Gastroesophageal sphincter (tissue), 4 donors: ENCODE measurements around the gene HOXA4. TPM values are rescaled to one million over a fixed set of nuclear protein-coding genes. Genes with fewer than 3 reads are reported as not detected.
A peak's percentile ranks its signal among the peaks of the same experiment; 100 is the strongest.

Source experiments
- ATAC-seq: fragments of 150-250 bp; one replicate; pipeline ENCODE4 v1.9.1; 2016; ENCODE audit warnings: mild to moderate bottlenecking, moderate library complexity
- H3K27ac ChIP-seq, 4 donors: fragments of 200-600 bp; sonication (generic) in 3 of 4; 1 replicate in 3 of 4; 2 replicates in 1 of 4; pipeline ENCODE4 v1.5.1; 2016 to 2019
- H3K27me3 ChIP-seq: fragments of 200-600 bp; sonication (generic); one replicate; pipeline ENCODE4 v1.5.1; 2019
- H3K36me3 ChIP-seq, 2 donors: fragments of 200-600 bp; sonication (generic); one replicate each; pipeline ENCODE4 v1.5.1; 2019; ENCODE audit warnings: control low read depth in 1 of 2
- H3K4me1 ChIP-seq, 3 donors: fragments of 200-600 bp; sonication (generic); 1 replicate in 2 of 3; 2 replicates in 1 of 3; pipeline ENCODE4 v1.5.1; 2016 to 2019; ENCODE audit warnings: control low read depth in 2 of 3
- H3K4me3 ChIP-seq, 2 donors: fragments of 200-600 bp; sonication (generic); one replicate each; pipeline ENCODE4 v1.5.1; 2019; ENCODE audit warnings: mild to moderate bottlenecking in 1 of 2, moderate library complexity in 1 of 2
- H3K9me3 ChIP-seq, 3 donors: fragments of 200-600 bp; sonication (generic); one replicate each; pipeline ENCODE4 v1.5.1; 2017 to 2019; ENCODE audit warnings: control low read depth in 2 of 3
- EP300 ChIP-seq: sonication (generic); formaldehyde crosslinking; IDR thresholded peaks from one replicate; pipeline ENCODE4 v1.6.1; 2017; ENCODE audit warnings: antibody characterized with exemption, mild to moderate bottlenecking
- POLR2A ChIP-seq, 2 donors: fragments of 450-650 bp; IDR thresholded peaks; one replicate each; pipeline ENCODE4 v1.6.1; 2017; ENCODE audit warnings: antibody characterized with exemption in 2 of 2, mild to moderate bottlenecking in 2 of 2, moderate library complexity in 1 of 2
- POLR2AphosphoS5 ChIP-seq: sonication (generic); formaldehyde crosslinking; IDR thresholded peaks from one replicate; pipeline ENCODE4 v1.6.1; 2017; ENCODE audit warnings: antibody characterized with exemption
- WGBS, 2 donors: methylation state at CpG; one replicate each; pipeline ENCODE4 v1.1.5; 2018; ENCODE audit warnings: low coverage in 1 of 2; 5-methylcytosine and 5-hydroxymethylcytosine counted together
- total RNA-seq, 4 donors: library from RNA; depleted of rRNA; stranded (reverse); fragments of >200 nt; gene quantifications; one replicate each; pipeline ENCODE4 v1.1.0, GENCODE V29; 2016
- TF ChIP-seq, protein P1 (sequence below), 4 experiments: fragments of 200-600 bp in 2 of 4; fragments of 450-650 bp in 2 of 4; sonication (generic) in 1 of 4; IDR thresholded peaks; one replicate each; pipeline ENCODE4 v1.5.1; 2017 to 2019; ENCODE audit warnings: antibody characterized with exemption in 4 of 4, mild to moderate bottlenecking in 2 of 4, moderate library complexity in 2 of 4

The HOXA4 gene
- total RNA-seq, 4 donors from 2014 or later = 8.6 to 20.2 (median 15.3) TPM

DNA sequence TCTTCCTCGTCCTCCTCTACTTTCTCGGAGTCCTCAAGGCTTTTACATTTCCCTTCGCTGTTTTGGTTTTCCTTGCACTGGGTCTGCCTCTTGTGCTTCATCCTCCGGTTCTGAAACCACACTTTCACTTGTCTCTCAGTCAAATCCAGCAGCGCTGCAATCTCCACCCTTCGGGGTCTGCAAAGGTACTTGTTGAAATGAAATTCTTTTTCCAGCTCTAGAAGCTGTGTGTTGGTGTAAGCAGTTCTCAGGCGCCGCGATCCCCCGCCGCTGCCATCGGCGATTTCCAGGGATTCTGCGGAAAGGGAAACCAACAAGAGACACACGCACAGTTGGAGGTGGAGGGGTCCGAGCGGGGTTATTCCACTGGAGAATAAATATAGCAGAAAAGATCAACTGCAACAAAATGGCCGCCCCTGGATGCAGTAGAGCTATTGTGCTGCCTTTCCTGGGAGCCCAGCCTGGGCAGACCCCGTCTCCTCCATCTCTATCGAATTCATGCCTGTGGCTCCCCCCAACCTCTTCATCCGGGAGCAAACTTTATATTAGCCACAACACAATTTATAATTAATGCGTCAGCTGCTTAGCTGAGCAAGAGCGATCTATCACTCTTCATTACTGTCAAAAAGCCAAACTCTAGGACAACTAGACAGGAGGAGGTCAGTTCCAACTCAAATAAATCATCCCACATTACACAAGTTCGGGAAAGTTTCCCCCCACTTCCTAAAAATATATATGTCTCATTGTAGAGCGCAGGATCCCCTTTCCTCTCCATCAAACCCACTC is 29.2 kb downstream of the HOXA4 start:
- WGBS, 2 donors = 0 to 6% methylated on average over 10 to 15 of the region's 25 CpGs
- ATAC-seq = no peak

DNA sequence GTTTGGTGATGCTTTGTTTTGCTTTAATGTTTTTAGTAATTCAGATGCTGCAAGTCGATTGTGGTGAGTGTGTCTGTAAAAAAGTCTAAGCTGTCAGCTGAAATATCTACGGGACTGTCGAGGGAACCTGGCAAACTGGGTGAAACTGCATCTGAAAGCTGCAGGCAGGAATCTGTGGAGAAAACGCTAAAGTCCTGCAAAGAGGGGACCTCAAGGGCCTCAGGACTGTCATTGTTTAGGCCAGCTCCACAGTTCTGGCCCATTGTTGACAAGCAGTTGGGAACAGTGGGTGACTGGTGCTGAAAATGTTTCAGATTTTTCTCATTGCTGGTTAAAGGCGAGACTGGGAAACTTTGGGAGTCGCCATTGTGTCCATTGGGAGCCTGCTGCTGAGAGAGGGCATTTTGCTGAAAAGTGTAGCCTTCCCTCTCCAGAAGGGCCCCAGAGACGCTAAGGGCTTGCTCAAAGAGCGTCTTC is 29.8 kb downstream of the HOXA4 start:
- Histone ChIP-seq H3K27ac (peak overlapping the region; percentile 94 to 99 (median 98)), H3K27me3 (no peaks in the 10 kb centered on the region), H3K36me3 (no peaks in the 10 kb centered on the region), H3K9me3 (no peaks in the 10 kb centered on the region), H3K4me1 (peaks cover 0 to 56% (median 4%) of the 10 kb centered on the region in 3 donors), H3K4me3 (peak overlapping the region; percentile 48 to 96)
- no peak for ATAC-seq
- TF ChIP-seq, protein P1, sequence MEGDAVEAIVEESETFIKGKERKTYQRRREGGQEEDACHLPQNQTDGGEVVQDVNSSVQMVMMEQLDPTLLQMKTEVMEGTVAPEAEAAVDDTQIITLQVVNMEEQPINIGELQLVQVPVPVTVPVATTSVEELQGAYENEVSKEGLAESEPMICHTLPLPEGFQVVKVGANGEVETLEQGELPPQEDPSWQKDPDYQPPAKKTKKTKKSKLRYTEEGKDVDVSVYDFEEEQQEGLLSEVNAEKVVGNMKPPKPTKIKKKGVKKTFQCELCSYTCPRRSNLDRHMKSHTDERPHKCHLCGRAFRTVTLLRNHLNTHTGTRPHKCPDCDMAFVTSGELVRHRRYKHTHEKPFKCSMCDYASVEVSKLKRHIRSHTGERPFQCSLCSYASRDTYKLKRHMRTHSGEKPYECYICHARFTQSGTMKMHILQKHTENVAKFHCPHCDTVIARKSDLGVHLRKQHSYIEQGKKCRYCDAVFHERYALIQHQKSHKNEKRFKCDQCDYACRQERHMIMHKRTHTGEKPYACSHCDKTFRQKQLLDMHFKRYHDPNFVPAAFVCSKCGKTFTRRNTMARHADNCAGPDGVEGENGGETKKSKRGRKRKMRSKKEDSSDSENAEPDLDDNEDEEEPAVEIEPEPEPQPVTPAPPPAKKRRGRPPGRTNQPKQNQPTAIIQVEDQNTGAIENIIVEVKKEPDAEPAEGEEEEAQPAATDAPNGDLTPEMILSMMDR (IDR thresholded peaks at IDR 0.05) = no peak
- TF ChIP-seq POLR2AphosphoS5 (no peak), POLR2A (IDR thresholded peaks at IDR 0.05) (peak in 1 of 2 donors; percentile 4)
- 6 to 7% methylated on average over 8 of the region's 8 CpGs for WGBS, 2 donors

More for the DNA sequence above, 29.2 kb downstream of the HOXA4 start:
- H3K27ac ChIP-seq = peak overlapping the region; percentile 94 to 99 (median 98)
- TF ChIP-seq POLR2AphosphoS5 = peak; percentile 76
- TF ChIP-seq EP300 = no peak
- TF ChIP-seq POLR2A (IDR thresholded peaks at IDR 0.05) = peak in 1 of 2 donors; percentile 4
- no peaks in the 10 kb centered on the region for H3K9me3 ChIP-seq
- peaks cover 0 to 62% (median 4%) of the 10 kb centered on the region in 3 donors for H3K4me1 ChIP-seq
- H3K4me3 ChIP-seq = peak overlapping the region; percentile 48 to 96
- H3K36me3 ChIP-seq = no peaks in the 10 kb centered on the region
- H3K27me3 ChIP-seq = no peaks in the 10 kb centered on the region

DNA sequence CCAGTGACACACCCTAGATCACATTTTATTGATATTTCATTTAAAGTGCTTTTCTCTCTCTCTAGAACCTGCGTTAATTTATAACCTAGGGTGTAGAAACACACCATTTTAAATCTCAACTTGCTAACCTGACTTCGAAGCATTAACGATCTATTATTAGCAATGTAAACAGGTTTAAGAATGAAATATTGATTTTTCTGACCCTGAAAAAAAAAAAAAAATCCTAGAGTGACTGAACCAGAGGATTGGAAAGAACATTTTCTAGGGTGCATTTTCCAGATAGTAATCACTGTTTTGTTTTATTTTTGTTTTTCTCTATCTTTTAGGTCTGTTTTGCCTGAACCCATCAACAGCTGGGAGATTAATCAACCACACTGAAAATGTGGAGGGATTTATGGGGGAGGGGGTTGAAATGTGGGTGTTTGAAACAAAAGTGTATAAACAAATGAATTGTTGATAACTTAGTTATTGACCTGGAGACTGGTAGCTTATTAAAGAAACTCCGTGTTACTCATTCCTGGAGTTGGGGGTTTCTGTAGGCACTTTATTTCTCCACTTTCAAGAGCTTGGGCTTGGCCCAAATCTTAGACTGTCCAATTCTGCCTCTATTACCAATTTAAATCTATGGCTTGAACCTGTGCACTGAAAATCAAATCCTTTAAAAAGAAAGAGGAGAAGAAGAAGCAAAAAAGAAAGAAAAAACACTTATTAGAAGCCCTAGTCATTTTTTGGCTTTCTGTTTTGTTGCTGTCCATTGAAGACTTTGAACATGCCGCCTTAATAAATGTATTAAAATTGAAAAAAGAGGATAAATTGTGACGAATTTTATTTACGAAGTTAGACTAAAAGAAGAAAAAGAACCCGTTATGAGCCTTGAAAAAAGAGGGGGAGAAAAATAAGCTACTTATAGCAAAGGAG is 30.8 kb downstream of the HOXA4 start:
- no peak for ATAC-seq
- WGBS, 2 donors = 18 to 26% methylated on average over 8 of the region's 8 CpGs
- peak overlapping the region; percentile 93 to 99 (median 96) for H3K27ac ChIP-seq
- H3K4me1 ChIP-seq = peaks cover 0 to 55% (median 4%) of the 10 kb centered on the region in 3 donors
- no peaks in the 10 kb centered on the region for H3K9me3 ChIP-seq
- TF ChIP-seq POLR2AphosphoS5 (no peak), POLR2A (IDR thresholded peaks at IDR 0.05) (no peak), EP300 (no peak)
- TF ChIP-seq, protein P1 (IDR thresholded peaks at IDR 0.05) = no peak
- H3K27me3 ChIP-seq = no peaks in the 10 kb centered on the region
- no peaks in the 10 kb centered on the region for H3K36me3 ChIP-seq
- H3K4me3 ChIP-seq = peak overlapping the region; percentile 74 to 96

DNA sequence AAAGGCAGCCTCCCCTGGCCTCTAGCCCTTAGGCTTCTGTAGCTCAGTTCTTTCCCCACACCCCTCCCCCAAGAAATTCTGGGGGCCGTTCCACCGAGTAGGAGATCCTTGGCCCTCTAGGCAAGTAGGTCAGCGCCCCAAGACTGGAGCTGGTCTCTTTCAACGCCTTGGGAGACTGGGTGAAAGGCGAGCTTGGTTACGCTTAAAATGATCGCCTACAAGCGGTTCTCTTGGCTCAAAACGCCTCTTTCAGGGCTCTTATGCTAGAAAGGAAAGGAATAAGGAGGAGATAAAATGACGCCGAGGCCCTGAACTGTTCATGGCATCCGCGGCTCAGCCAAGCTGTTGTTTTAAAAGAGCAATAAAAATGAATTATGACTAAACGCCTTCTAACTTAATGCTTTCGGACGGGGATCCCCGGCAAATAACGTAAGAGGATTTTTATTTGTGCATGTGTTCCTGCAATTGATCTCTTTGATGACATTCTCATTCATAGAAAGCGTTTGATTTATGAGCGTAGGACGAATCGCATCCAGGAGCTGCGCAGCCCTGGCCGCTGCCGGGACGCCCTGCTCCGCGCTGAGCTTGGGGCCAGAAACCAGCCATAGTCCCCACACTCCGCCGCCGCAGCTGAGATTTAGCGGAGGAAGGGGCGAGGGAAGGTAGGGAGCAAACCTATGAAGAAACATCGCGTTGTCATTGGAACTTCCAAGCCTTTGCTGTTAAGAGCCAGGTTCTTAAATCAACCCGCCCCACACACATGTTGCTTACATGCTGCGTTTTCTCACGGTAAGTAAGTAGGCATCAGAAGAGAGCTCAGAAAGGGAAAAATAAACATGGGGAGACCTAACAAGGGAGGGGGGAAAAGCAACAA is 31.7 kb downstream of the HOXA4 start:
- Histone ChIP-seq H3K36me3 (no peaks in the 10 kb centered on the region), H3K27me3 (no peaks in the 10 kb centered on the region), H3K4me1 (peaks cover 0 to 46% (median 4%) of the 10 kb centered on the region in 3 donors), H3K4me3 (peak overlapping the region; percentile 74 to 96), H3K27ac (peak overlapping the region; percentile 82 to 99 (median 96)), H3K9me3 (no peaks in the 10 kb centered on the region)
- TF ChIP-seq POLR2A (IDR thresholded peaks at IDR 0.05) (peak in 1 of 2 donors; percentile 17), POLR2AphosphoS5 (peak; percentile 80), EP300 (no peak)
- TF ChIP-seq, protein P1 (IDR thresholded peaks at IDR 0.05) = no peak
- ATAC-seq = no peak
- WGBS, 2 donors = 4 to 11% methylated on average over 14 to 19 of the region's 38 CpGs
